Fibroblast of the aortic adventitia (primary cell): Measurements from ENCODE around the gene PLCG2. TPM values are rescaled to one million over a fixed set of nuclear protein-coding genes. Genes with fewer than 3 reads are reported as not detected.

ENCODE experiments used
- DNase-seq: peaks from one replicate; pipeline ENCODE4 v3.0.0-alpha.2; 2010; ENCODE audit warnings: low read depth
- H3K4me3 ChIP-seq: 2 replicates; pipeline ENCODE4 v1.5.1; 2011; ENCODE audit warnings: low read depth, mild to moderate bottlenecking, control low read depth, low read length, moderate library complexity
- CTCF ChIP-seq: IDR thresholded peaks from 2 replicates; pipeline ENCODE4 v1.5.1; 2011; ENCODE audit warnings: mild to moderate bottlenecking, low read length, control low read depth, inconsistent platforms; ENCODE audit not compliant: insufficient read depth
- total RNA-seq: library from RNA; depleted of rRNA; stranded (reverse); fragments of >200 nt; gene quantifications from 2 replicates; pipeline ENCODE4 v1.2.3, GENCODE V29; 2012; ENCODE audit warnings: low replicate concordance

Gene PLCG2
- total RNA-seq, 1 donor: 0.09 TPM

GRCh38 chr16:81790277-81790676 lies 11.2 kb downstream of the PLCG2 start:
- H3K4me3 ChIP-seq: no peak overlapping the region
- DNase-seq: no peak
- no peak for TF ChIP-seq CTCF

- no peak for TF ChIP-seq CTCF
- no peak overlapping the region for H3K4me3 ChIP-seq
- no peak for DNase-seq
Measured at GRCh38 chr16:81790830-81791435, 11.8 kb downstream of the PLCG2 start.

- no peak for DNase-seq
- no peak for TF ChIP-seq CTCF
- H3K4me3 ChIP-seq: no peak overlapping the region
Measured at GRCh38 chr16:81792828-81793227, 13.7 kb downstream of the PLCG2 start.

GRCh38 chr16:81795193-81795592 lies 16.1 kb downstream of the PLCG2 start:
- no peak overlapping the region for H3K4me3 ChIP-seq
- no peak for TF ChIP-seq CTCF
- no peak for DNase-seq

GRCh38 chr16:81796035-81796434 lies 16.9 kb downstream of the PLCG2 start:
- TF ChIP-seq CTCF: no peak
- H3K4me3 ChIP-seq: no peak overlapping the region
- DNase-seq: no peak

GRCh38 chr16:81796583-81797346 lies 17.7 kb downstream of the PLCG2 start:
- no peak for TF ChIP-seq CTCF
- no peak overlapping the region for H3K4me3 ChIP-seq
- no peak for DNase-seq

- no peak overlapping the region for H3K4me3 ChIP-seq
- TF ChIP-seq CTCF: no peak
- DNase-seq: no peak
Measured at GRCh38 chr16:81797443-81797842, 18.4 kb downstream of the PLCG2 start.
